ENCODE results near the gene TBC1D2.

GRCh38 chr9:98191671-98192502, 63.6 kb downstream of the TBC1D2 start:
- TF ChIP-seq, protein P1, sequence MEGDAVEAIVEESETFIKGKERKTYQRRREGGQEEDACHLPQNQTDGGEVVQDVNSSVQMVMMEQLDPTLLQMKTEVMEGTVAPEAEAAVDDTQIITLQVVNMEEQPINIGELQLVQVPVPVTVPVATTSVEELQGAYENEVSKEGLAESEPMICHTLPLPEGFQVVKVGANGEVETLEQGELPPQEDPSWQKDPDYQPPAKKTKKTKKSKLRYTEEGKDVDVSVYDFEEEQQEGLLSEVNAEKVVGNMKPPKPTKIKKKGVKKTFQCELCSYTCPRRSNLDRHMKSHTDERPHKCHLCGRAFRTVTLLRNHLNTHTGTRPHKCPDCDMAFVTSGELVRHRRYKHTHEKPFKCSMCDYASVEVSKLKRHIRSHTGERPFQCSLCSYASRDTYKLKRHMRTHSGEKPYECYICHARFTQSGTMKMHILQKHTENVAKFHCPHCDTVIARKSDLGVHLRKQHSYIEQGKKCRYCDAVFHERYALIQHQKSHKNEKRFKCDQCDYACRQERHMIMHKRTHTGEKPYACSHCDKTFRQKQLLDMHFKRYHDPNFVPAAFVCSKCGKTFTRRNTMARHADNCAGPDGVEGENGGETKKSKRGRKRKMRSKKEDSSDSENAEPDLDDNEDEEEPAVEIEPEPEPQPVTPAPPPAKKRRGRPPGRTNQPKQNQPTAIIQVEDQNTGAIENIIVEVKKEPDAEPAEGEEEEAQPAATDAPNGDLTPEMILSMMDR (IDR thresholded peaks at IDR 0.05; ENCODE audit: insufficient read depth, low read length, poor library complexity, severe bottlenecking) = no peak
- no peak for TF ChIP-seq EZH2phosphoT487 (conservative IDR thresholded peaks at IDR 0.05; ENCODE audit: low read length)

Data from SU-DHL-6 (cell line).